Measurements from ENCODE around the gene ANP32E.
"Not testable (repeated sequence)": the region's sequence is repeated elsewhere in the genome, so short reads cannot be mapped to it uniquely, and the experiment has no call there.

Gene ANP32E

DNA sequence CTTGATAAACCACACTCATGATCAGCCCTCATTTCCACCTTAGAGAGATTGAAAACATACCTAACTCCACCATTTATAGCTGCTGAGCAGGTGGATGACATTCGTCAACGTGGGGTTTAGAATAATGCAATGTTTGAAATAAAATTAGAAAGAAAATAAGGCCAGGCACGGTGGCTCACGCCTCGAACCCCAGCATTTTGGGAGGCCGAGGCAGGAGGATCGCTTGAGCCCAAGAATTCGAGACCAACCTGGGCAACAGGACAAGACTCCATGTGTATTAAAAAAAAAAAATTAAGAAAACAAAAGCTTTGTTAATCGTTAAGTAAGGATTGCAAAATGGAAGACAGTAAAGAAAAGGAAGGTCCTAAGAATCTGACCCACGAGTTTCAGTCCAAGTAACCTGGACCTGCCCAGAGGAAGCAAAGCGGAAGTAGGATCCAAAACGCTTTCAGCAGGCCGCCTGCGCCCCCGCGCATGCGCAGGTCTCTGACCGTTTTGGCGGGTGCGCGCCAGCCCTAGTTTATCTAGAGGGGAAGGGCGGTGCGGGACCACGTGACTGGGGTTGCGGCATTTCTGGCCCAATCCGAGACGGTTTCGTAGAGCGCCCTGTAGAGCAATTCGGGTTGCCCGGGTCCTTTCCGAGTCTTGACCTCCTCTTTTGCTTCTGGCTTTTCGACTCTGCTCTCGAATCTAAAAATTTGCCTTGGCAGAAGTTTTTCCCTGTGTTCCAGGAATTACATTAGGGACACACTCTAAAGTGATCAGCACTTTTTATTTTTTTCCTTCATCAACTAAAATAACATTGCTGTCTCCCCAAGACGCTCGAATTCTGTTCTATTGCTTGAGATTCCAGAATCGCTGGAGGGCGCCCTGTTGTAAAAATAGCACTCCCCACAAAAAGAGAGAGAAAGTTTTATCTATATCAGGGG, 22.5 kb downstream of the ANP32E start:
- DNase-seq (ENCODE audit: low read depth in 2 of 2), result peak; percentile 84

DNA sequence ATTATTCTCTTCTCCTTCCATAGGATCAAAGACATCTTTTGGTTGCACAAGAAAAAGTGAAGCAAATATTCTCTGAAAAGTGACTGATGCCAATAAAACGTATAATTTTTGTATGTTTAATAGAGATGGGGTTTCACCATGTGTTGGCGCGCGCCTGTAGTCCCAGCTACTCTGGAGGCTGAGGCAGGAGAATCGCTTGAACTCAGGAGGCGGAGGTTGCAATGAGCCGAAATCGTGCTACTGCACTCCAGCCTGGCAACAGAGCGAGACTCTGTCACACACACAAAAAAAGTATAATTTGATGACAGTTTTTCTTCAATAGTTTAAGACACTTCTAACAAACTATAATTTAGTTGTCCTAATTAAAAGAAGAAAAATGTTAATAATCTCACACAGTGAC, 23.8 kb downstream of the ANP32E start:
- DNase-seq (ENCODE audit: low read depth in 2 of 2), result no peak

DNA sequence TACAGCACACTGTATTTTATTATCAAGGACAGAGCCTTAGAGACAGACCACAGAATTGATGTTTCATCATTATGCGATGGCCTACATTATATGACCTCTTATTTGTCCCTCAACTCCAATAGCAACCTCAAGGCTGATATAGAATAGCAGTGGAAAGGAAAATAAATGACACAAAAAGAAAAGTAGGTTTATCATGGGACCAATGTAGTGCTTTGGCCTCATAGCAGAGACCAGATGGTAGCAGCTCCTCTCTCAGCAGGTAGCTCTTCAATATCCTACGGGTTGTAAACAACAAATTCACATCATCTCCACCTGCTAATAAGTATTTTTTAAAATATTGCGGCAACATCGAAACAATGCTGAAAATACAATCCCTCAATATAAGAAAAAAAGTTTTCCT, 25.2 kb downstream of the ANP32E start:
- no peak for DNase-seq (ENCODE audit: low read depth in 2 of 2)

- DNase-seq (ENCODE audit: low read depth in 2 of 2), result no peak
Observed at GRCh38 chr1:150210091-150210490, 25.8 kb downstream of the ANP32E start.

DNA sequence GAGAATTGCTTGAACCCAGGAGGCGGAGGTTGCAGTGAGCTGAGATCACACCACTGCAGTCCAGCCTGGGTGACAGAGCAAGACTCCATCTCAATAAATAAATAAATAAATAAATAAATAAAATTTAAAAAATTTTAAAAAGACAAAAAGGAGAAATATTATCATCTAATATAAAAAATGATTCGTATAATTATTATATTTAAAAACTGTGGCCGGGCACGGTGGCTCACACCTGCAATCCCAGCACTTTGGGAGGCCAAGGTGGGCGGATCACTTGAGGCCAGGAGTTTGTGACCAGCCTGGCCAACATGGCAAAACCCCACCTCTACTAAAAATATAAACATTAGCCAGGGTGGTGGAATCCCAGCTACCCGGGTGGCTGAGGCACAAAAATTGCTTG, 27.5 kb downstream of the ANP32E start:
- not testable (repeated sequence) for DNase-seq (ENCODE audit: low read depth in 2 of 2)

DNA sequence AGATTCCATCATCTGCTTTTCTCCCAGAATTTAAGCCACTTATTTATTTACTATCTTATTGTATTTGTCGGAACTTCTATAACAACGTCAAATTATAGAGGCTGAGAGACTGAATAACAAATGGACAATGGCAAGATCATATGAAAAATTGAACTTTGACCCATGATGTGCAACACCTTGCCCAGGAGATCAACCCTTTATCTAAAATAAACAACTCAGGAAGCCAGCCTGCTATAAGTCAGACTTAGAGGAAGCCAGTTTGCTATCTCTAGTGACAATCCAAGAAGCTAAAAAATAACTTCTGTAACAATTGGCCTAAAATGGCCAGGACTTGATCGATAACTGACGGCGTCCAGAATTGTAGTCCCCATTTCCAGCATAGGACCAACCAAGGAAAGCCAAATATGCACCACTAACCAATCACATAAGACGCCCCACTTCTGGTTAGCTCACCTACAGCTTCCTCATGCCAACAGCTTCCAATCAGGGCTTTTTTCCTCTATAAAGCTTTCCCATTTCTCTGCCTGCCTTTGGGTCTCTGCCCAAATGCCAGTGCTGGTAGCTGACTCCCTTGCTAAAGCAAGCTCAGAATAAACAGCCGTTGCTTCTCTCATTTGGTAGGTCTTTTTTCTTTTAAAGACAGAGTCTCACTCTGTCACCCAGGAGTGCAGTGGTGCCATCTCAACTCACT, 28.5 kb downstream of the ANP32E start:
- DNase-seq (ENCODE audit: low read depth in 2 of 2), result no peak

GRCh38 chr1:150196417-150196816, 39.5 kb downstream of the ANP32E start:
- DNase-seq (ENCODE audit: low read depth in 2 of 2), result no peak

- DNase-seq (ENCODE audit: low read depth in 2 of 2), result no peak
Observed at GRCh38 chr1:150194381-150195031, 41.4 kb downstream of the ANP32E start.

- DNase-seq (ENCODE audit: low read depth in 2 of 2), result no peak
Observed at GRCh38 chr1:150192012-150192411, 43.9 kb downstream of the ANP32E start.

DNA sequence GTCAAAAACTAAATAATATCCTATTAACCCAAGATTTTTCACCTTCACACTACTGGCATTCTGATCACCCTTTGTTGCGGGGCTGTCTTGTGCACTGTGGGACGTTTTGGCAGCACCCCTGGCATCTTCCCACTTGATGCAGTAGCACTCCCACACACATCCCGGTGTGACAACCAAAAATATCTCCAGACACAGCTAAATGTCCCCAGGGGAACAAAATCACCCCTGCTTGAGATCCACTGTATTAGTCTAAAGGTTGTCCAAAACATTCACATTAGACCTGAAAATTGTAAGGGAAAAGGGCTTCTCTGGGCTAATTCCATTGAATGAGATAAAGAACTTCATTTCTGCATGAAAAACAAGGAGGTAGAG, 48.4 kb downstream of the ANP32E start:
- no peak for DNase-seq (ENCODE audit: low read depth in 2 of 2)

- DNase-seq (ENCODE audit: low read depth in 2 of 2), result no peak
Observed at GRCh38 chr1:150186789-150187559, 48.9 kb downstream of the ANP32E start.

DNA sequence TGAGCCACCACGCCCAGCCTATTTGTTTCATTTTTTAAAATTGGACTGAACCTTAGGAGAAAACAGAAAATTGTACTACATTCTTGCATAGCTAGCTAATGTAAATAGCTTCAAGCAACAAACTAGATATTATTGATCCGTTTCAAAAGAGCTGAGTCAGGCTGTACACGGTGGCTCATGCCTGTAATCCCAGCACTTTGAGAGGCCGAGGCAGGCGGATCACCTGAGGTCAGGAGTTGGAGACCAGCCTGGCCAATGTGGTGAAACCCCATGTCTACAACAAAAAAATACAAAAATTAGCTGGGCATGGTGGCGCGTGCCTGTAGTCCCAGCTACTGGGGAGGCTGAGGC, 49.5 kb downstream of the ANP32E start:
- not testable (repeated sequence) for DNase-seq (ENCODE audit: low read depth in 2 of 2)

DNA sequence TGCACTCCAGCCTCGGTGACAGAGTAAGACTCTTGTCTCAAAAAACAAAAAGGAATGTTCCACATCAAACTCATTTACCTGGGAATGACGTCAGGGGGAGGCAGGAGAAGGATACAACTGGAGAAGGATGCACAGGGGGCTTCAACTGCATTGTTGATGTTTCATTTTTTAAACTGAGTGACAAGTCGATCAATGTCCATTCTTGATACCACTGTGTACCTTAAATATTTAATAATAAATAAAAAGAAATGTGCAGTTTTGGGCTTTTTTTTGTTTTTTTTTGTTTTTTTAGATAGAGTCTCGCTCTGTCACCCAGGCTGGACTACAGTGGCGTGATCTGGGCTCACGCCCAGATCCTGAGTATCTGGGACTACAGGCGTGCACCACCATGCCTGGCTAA, 50.4 kb downstream of the ANP32E start:
- no peak for DNase-seq (ENCODE audit: low read depth in 2 of 2)

GRCh38 chr1:150183061-150183460, 52.9 kb downstream of the ANP32E start:
- DNase-seq (ENCODE audit: low read depth in 2 of 2), result no peak

GRCh38 chr1:150182247-150182646, 53.7 kb downstream of the ANP32E start:
- no peak for DNase-seq (ENCODE audit: low read depth in 2 of 2)

DNA sequence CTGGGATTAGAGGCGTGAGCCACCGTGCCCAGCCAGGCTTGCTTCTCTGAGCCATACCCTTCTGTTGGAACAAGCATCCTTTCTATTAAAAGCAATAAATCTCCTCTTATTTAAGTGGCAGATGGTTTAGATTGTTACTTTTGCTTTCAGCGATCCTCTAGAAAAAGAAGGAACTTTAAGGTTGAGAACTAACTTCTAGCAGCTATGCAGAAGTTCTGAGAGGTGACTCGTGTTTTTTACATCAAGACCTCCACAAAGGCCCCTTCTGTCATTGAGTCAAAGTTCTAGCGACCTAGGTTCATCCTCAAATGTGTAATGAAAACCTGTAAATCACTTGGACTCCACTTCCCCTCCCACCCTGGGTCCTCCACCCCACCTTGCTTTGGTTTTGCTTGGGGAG, 55.4 kb downstream of the ANP32E start:
- no peak for DNase-seq (ENCODE audit: low read depth in 2 of 2)

DNA sequence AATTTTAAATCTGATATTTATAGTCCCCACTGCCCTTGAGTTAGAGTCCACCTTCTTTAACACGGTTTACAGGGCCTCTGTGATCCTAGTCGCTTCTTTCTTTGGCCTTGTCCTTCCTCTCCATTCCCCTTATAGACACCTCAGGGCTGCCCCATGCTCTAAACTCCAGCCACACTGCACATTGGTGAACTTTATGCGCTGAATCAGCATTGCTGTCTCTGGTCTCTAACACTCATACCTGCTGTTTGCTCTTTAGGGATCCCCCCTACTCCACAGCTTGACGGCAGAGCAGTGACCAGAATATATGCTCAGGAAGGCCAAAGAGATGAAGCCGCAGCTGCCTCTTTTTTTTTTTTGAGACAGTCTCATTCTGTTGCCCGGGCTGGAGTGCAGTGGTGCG, 56.0 kb downstream of the ANP32E start:
- DNase-seq (ENCODE audit: low read depth in 2 of 2), result no peak

DNA sequence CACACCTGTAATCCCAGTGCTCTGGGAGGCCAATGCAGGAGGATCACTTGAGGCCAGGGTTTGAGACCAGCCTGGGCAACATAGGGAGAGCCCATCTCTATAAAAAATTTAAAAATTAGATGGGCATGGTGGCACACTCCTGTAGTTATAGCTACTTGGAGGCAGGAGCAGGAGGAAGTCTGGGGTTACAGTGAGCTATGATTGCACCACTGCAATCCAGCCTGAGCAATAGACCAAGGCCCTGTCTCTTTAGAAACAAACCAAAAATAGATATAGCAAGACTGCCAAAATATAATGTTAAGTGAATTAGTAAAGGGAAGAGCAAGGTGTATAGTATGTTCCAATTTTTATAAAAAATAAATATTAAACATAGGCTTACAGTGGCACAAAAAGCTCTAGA, 57.4 kb downstream of the ANP32E start:
- no peak for DNase-seq (ENCODE audit: low read depth in 2 of 2)

GRCh38 chr1:150176593-150176992, 59.3 kb downstream of the ANP32E start:
- no peak for DNase-seq (ENCODE audit: low read depth in 2 of 2)

DNA sequence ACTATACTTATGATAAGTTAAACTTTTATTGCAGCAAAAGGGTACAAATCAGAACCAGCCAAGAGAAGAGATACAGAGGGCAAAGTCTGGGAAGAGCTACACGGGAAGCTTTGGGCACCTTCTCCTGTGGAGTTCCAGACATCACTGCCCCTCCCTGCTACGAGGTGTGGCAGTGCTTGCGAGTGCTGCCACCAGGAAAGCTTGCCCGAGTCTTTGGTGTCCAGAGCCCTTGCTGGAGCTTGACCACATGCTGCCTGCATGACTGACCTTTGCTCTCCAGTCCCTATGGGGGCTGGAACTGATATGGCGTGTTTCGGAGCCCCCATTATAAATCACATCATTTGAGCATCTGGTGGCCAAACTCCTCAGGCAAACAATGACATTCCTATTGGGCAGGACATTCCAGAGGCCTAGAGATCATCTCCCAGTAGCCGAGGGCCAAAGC, 62.7 kb downstream of the ANP32E start:
- no peak for DNase-seq (ENCODE audit: low read depth in 2 of 2)

GRCh38 chr1:150171801-150172200, 64.1 kb downstream of the ANP32E start:
- no peak for DNase-seq (ENCODE audit: low read depth in 2 of 2)
